HEK293 (cell line): ENCODE data around the gene FBXO9.

ENCODE experiments used
- CTCF ChIP-seq: fragments of 450-650 bp; formaldehyde crosslinking; IDR thresholded peaks from 2 replicates; pipeline ENCODE4 v1.5.1; 2016; ENCODE audit warnings: missing biosample characterization, missing genetic modification characterization
- ZNF777 ChIP-seq: fragments of 450-650 bp; formaldehyde crosslinking; IDR thresholded peaks from 2 replicates; pipeline ENCODE4 v1.5.1; 2017; ENCODE audit warnings: missing biosample characterization, missing genetic modification characterization, borderline replicate concordance
- ZNF792 ChIP-seq: fragments of 450-650 bp; formaldehyde crosslinking; IDR thresholded peaks from 2 replicates; pipeline ENCODE4 v1.5.1; 2016; ENCODE audit warnings: missing biosample characterization, missing genetic modification characterization
- ZSCAN30 ChIP-seq: fragments of 450-650 bp; IDR thresholded peaks from 2 replicates; pipeline ENCODE4 v1.5.1; 2018; ENCODE audit warnings: missing biosample characterization, mild to moderate bottlenecking, missing genetic modification characterization, moderate library complexity

- TF ChIP-seq CTCF (no peak), ZSCAN30 (tag by site-specific recombination) (no peak), ZNF777 (tag by site-specific recombination) (no peak), ZNF792 (no peak)
Measured at GRCh38 chr6:53035549-53036213, 29.5 kb upstream of the FBXO9 start.
